Loucy (cell line): Measurements from ENCODE around the gene GAREM1.

Experiments used
- H2AFZ ChIP-seq: fragments of 200-600 bp; sonication (generic); 2 replicates; pipeline ENCODE4 v1.6.0; 2016; ENCODE audit warnings: antibody characterized with exemption, mild to moderate bottlenecking, low read length, moderate library complexity
- H3F3A ChIP-seq: fragments of 200-600 bp; 2 replicates; pipeline ENCODE4 v1.6.0; 2016; ENCODE audit warnings: antibody characterized with exemption, low read depth, mild to moderate bottlenecking
- H3K27me3 ChIP-seq: fragments of 200-600 bp; sonication (generic); 2 replicates; pipeline ENCODE4 v1.6.1; 2014; ENCODE audit warnings: low read length, mild to moderate bottlenecking; ENCODE audit not compliant: insufficient read depth, poor library complexity, severe bottlenecking
- H3K36me3 ChIP-seq: fragments of 200-600 bp; sonication (generic); 2 replicates; pipeline ENCODE4 v1.6.1; 2016; ENCODE audit warnings: low read length; ENCODE audit not compliant: insufficient read depth
- H3K4me1 ChIP-seq: fragments of 200-600 bp; sonication (generic); 2 replicates; pipeline ENCODE4 v1.5.1; 2014; ENCODE audit warnings: low read length, mild to moderate bottlenecking; ENCODE audit not compliant: insufficient read depth, poor library complexity, severe bottlenecking
- H3K4me2 ChIP-seq: fragments of 200-600 bp; sonication (generic); 2 replicates; pipeline ENCODE4 v1.6.0; 2014; ENCODE audit warnings: antibody characterized with exemption, low read length, low read depth, mild to moderate bottlenecking; ENCODE audit not compliant: poor library complexity, severe bottlenecking
- H3K4me3 ChIP-seq: fragments of 200-600 bp; sonication (generic); 2 replicates; pipeline ENCODE4 v1.5.1; 2014; ENCODE audit warnings: low read length, mild to moderate bottlenecking, mixed read lengths; ENCODE audit not compliant: poor library complexity, severe bottlenecking
- H3K79me2 ChIP-seq: fragments of 200-600 bp; sonication (generic); 2 replicates; pipeline ENCODE4 v1.6.1; 2014; ENCODE audit warnings: low read length; ENCODE audit not compliant: insufficient read depth
- H3K9ac ChIP-seq: fragments of 200-600 bp; sonication (generic); 2 replicates; pipeline ENCODE4 v1.6.0; 2014; ENCODE audit warnings: mild to moderate bottlenecking, low read depth, low read length, moderate library complexity; ENCODE audit not compliant: poor library complexity, severe bottlenecking
- H3K9me2 ChIP-seq: fragments of 200-600 bp; sonication (generic); replicated peaks from 2 replicates; pipeline ENCODE4 v1.6.1; 2016; ENCODE audit warnings: low read depth, low read length, mixed read lengths
- H3K9me3 ChIP-seq: fragments of 200-600 bp; sonication (generic); 2 replicates; pipeline ENCODE4 v1.6.1; 2014; ENCODE audit warnings: mild to moderate bottlenecking, antibody characterized with exemption, low read length, low read depth; ENCODE audit not compliant: insufficient read depth
- H4K20me1 ChIP-seq: fragments of 200-600 bp; sonication (generic); 2 replicates; pipeline ENCODE4 v1.6.0; 2014; ENCODE audit warnings: antibody characterized with exemption, low read length, mild to moderate bottlenecking; ENCODE audit not compliant: insufficient read depth, poor library complexity, severe bottlenecking
- EZH2phosphoT487 ChIP-seq: fragments of 200-600 bp; IDR thresholded peaks from 2 replicates; pipeline ENCODE4 v1.6.1; 2018; ENCODE audit warnings: antibody characterized with exemption, mild to moderate bottlenecking, moderate library complexity, borderline replicate concordance
- TF ChIP-seq, protein P1 (sequence below): fragments of 200-600 bp; sonication (generic); conservative IDR thresholded peaks from 2 replicates; pipeline ENCODE4 v1.5.1; 2014; ENCODE audit warnings: mild to moderate bottlenecking, antibody characterized with exemption, low read length

GAREM1 gene

DNA sequence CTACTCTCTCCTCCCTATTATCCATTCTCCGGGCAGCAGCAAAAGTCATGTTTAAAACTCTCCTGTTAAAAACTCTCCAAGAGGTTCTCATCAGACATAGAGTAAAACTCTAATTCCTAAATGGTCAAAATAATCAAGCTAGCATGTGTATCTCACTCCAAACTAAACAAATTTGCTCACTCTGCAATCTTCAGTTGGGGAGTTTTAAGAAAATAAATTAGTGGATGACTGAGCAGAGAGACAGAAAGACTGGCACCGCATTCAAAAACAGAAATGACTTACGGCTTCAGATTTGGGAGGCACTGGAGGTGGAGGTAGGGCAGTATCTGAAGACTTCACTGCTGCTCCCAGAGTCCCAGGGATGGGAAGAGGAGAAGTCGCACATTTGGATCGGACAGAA, 183.9 kb downstream of the GAREM1 start:
- no peak overlapping the region for H3K4me2 ChIP-seq
- no peaks in the 10 kb centered on the region for H3K9me3 ChIP-seq
- no peaks in the 10 kb centered on the region for H3F3A ChIP-seq
- no peaks in the 10 kb centered on the region for H3K9me2 ChIP-seq
- no peaks in the 10 kb centered on the region for H3K27me3 ChIP-seq
- H3K36me3 ChIP-seq: no peaks in the 10 kb centered on the region
- H2AFZ ChIP-seq: no peak overlapping the region
- H3K79me2 ChIP-seq: no peaks in the 10 kb centered on the region
- H3K4me3 ChIP-seq: no peak overlapping the region
- no peak overlapping the region for H3K9ac ChIP-seq
- H3K4me1 ChIP-seq: no peaks in the 10 kb centered on the region
- TF ChIP-seq, protein P1, sequence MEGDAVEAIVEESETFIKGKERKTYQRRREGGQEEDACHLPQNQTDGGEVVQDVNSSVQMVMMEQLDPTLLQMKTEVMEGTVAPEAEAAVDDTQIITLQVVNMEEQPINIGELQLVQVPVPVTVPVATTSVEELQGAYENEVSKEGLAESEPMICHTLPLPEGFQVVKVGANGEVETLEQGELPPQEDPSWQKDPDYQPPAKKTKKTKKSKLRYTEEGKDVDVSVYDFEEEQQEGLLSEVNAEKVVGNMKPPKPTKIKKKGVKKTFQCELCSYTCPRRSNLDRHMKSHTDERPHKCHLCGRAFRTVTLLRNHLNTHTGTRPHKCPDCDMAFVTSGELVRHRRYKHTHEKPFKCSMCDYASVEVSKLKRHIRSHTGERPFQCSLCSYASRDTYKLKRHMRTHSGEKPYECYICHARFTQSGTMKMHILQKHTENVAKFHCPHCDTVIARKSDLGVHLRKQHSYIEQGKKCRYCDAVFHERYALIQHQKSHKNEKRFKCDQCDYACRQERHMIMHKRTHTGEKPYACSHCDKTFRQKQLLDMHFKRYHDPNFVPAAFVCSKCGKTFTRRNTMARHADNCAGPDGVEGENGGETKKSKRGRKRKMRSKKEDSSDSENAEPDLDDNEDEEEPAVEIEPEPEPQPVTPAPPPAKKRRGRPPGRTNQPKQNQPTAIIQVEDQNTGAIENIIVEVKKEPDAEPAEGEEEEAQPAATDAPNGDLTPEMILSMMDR: no peak
- no peaks in the 10 kb centered on the region for H4K20me1 ChIP-seq

DNA sequence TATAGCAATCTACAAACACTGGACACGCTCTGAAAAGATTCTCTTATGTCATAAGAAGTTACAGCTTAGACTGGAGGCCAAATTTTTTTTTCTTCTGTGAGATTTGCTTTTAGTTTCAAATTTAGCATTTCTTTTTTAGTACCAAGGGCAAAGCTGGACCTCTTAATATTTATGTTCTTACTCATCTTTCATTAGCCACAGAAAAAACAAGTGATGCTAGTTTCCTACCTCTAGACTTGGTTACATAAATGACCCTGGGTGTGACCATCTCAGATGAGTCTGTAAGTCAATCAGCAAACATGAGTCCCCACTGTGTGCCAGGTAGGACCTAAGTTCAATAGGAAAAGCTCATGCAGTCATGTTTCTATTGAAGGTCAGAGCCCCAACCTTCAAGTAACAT, 186.4 kb downstream of the GAREM1 start:
- H3K4me2 ChIP-seq: no peak overlapping the region
- H3K4me1 ChIP-seq: no peaks in the 10 kb centered on the region
- TF ChIP-seq, protein P1: no peak
- no peak for TF ChIP-seq EZH2phosphoT487
- no peaks in the 10 kb centered on the region for H4K20me1 ChIP-seq
- no peaks in the 10 kb centered on the region for H3K9me3 ChIP-seq
- no peak overlapping the region for H2AFZ ChIP-seq
- H3K79me2 ChIP-seq: no peaks in the 10 kb centered on the region
- no peak overlapping the region for H3K9ac ChIP-seq
- H3K36me3 ChIP-seq: no peaks in the 10 kb centered on the region
- H3K27me3 ChIP-seq: no peaks in the 10 kb centered on the region
- no peak overlapping the region for H3K4me3 ChIP-seq
- no peaks in the 10 kb centered on the region for H3K9me2 ChIP-seq
- H3F3A ChIP-seq: no peaks in the 10 kb centered on the region

DNA sequence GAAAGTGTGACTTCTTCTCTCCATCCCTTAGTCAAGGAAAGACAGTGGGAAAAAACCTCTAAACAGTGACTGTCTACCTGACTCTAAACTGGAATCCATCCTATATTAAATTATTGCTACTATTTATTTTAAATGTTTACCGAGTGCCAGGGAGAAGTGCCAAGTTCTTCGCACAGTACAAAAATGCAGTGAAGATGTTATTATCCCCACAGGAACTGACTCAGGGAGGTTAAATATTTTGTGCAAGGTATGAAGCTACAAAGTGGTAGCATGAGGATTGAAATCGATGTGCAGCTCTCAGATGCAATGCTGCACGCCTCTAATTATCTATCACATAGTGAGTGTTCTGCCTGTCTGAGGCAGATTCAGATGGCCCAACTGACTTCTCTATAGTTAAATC, 189.8 kb downstream of the GAREM1 start:
- H3F3A ChIP-seq: no peaks in the 10 kb centered on the region
- no peaks in the 10 kb centered on the region for H3K9me3 ChIP-seq
- no peaks in the 10 kb centered on the region for H3K4me1 ChIP-seq
- TF ChIP-seq EZH2phosphoT487: no peak
- TF ChIP-seq, protein P1: no peak
- no peak overlapping the region for H3K9ac ChIP-seq
- no peak overlapping the region for H3K4me3 ChIP-seq
- H4K20me1 ChIP-seq: no peaks in the 10 kb centered on the region
- no peaks in the 10 kb centered on the region for H3K27me3 ChIP-seq
- H3K36me3 ChIP-seq: no peaks in the 10 kb centered on the region
- no peaks in the 10 kb centered on the region for H3K9me2 ChIP-seq
- H2AFZ ChIP-seq: no peak overlapping the region
- H3K79me2 ChIP-seq: no peaks in the 10 kb centered on the region
- H3K4me2 ChIP-seq: no peak overlapping the region
